ENCODE data around the gene ISCU.

ISCU gene

GRCh38 chr12:108560321-108560721 lies 2.1 kb upstream of the ISCU start:
- Histone ChIP-seq H3K36me3 (replicated peaks; ENCODE audit: low read depth, low read length) (peaks cover 25% of the 10 kb centered on the region), H3K27ac (ENCODE audit: low read length) (peak overlapping the region; percentile 89), H2AFZ (ENCODE audit: low read depth, low read length) (no peak overlapping the region), H3K4me3 (ENCODE audit: low read length) (peak overlapping the region; percentile 91), H3K9ac (ENCODE audit: low read length) (peak overlapping the region; percentile 92), H3K4me2 (ENCODE audit: low read length) (peak overlapping the region; percentile 80), H3K27me3 (ENCODE audit: low read depth, low read length) (no peaks in the 10 kb centered on the region), H3K79me2 (ENCODE audit: low read length) (peaks cover 88% of the 10 kb centered on the region), H3K4me1 (ENCODE audit: low read length) (peaks cover 29% of the 10 kb centered on the region), H3K9me3 (ENCODE audit: insufficient read depth, low read length) (no peaks in the 10 kb centered on the region), H4K20me1 (ENCODE audit: insufficient read depth, low read length) (peaks cover 44% of the 10 kb centered on the region)
- TF ChIP-seq EZH2phosphoT487 (IDR thresholded peaks at IDR 0.05; ENCODE audit: low read depth) (no peak), CTCF (IDR thresholded peaks at IDR 0.05; ENCODE audit: low read depth, low read length) (no peak)

GRCh38 chr12:108560752-108561719 lies 1.4 kb upstream of the ISCU start, which contains the start of gene SART3:
Gene SART3, minus strand, starts transcription at chr12:108561173. Its CDS starts 19 bp downstream, at chr12:108561154.
- Histone ChIP-seq H3K27ac (ENCODE audit: low read length) (peak within 1 kb of the TSS; percentile 89), H3K9me3 (ENCODE audit: insufficient read depth, low read length) (no peaks in the 10 kb centered on the region), H3K4me3 (ENCODE audit: low read length) (peak within 1 kb of the TSS; percentile 91), H3K27me3 (ENCODE audit: low read depth, low read length) (no peaks in the 10 kb centered on the region), H3K4me1 (ENCODE audit: low read length) (peaks cover 36% of the 10 kb centered on the region), H3K79me2 (ENCODE audit: low read length) (peaks cover 81% of the 10 kb centered on the region), H4K20me1 (ENCODE audit: insufficient read depth, low read length) (peaks cover 37% of the 10 kb centered on the region), H3K9ac (ENCODE audit: low read length) (peak within 1 kb of the TSS; percentile 92), H3K4me2 (ENCODE audit: low read length) (peak within 1 kb of the TSS; percentile 80), H3K36me3 (replicated peaks; ENCODE audit: low read depth, low read length) (peaks cover 31% of the 10 kb centered on the region), H2AFZ (ENCODE audit: low read depth, low read length) (peak within 1 kb of the TSS; percentile 73)
- TF ChIP-seq CTCF (IDR thresholded peaks at IDR 0.05; ENCODE audit: low read depth, low read length) (no peak), EZH2phosphoT487 (IDR thresholded peaks at IDR 0.05; ENCODE audit: low read depth) (no peak)

- H3K79me2 ChIP-seq (ENCODE audit: low read length), result peaks cover 73% of the 10 kb centered on the region
- no peaks in the 10 kb centered on the region for H3K27me3 ChIP-seq (ENCODE audit: low read depth, low read length)
- peaks cover 28% of the 10 kb centered on the region for H4K20me1 ChIP-seq (ENCODE audit: insufficient read depth, low read length)
- H3K4me3 ChIP-seq (ENCODE audit: low read length), result peak overlapping the region; percentile 91
- peaks cover 31% of the 10 kb centered on the region for H3K36me3 ChIP-seq (replicated peaks; ENCODE audit: low read depth, low read length)
- peak overlapping the region; percentile 89 for H3K27ac ChIP-seq (ENCODE audit: low read length)
- H2AFZ ChIP-seq (ENCODE audit: low read depth, low read length), result peak overlapping the region; percentile 73
- H3K4me2 ChIP-seq (ENCODE audit: low read length), result peak overlapping the region; percentile 80
- H3K4me1 ChIP-seq (ENCODE audit: low read length), result peaks cover 45% of the 10 kb centered on the region
- TF ChIP-seq CTCF (IDR thresholded peaks at IDR 0.05; ENCODE audit: low read depth, low read length) (no peak), EZH2phosphoT487 (IDR thresholded peaks at IDR 0.05; ENCODE audit: low read depth) (no peak)
- peak overlapping the region; percentile 92 for H3K9ac ChIP-seq (ENCODE audit: low read length)
- H3K9me3 ChIP-seq (ENCODE audit: insufficient read depth, low read length), result no peaks in the 10 kb centered on the region
Measured at GRCh38 chr12:108561852-108562347, 496 bp upstream of the ISCU start.

- H3K4me2 ChIP-seq (ENCODE audit: low read length), result peak overlapping the region; percentile 91
- H4K20me1 ChIP-seq (ENCODE audit: insufficient read depth, low read length), result peaks cover 15% of the 10 kb centered on the region
- no peaks in the 10 kb centered on the region for H3K27me3 ChIP-seq (ENCODE audit: low read depth, low read length)
- peaks cover 58% of the 10 kb centered on the region for H3K4me1 ChIP-seq (ENCODE audit: low read length)
- H3K36me3 ChIP-seq (replicated peaks; ENCODE audit: low read depth, low read length), result peaks cover 36% of the 10 kb centered on the region
- peak overlapping the region; percentile 91 for H3K4me3 ChIP-seq (ENCODE audit: low read length)
- peak overlapping the region; percentile 75 for H3K27ac ChIP-seq (ENCODE audit: low read length)
- H3K9me3 ChIP-seq (ENCODE audit: insufficient read depth, low read length), result no peaks in the 10 kb centered on the region
- TF ChIP-seq EZH2phosphoT487 (IDR thresholded peaks at IDR 0.05; ENCODE audit: low read depth) (no peak), CTCF (IDR thresholded peaks at IDR 0.05; ENCODE audit: low read depth, low read length) (peak; percentile 91)
- peaks cover 59% of the 10 kb centered on the region for H3K79me2 ChIP-seq (ENCODE audit: low read length)
- H2AFZ ChIP-seq (ENCODE audit: low read depth, low read length), result no peak overlapping the region
- H3K9ac ChIP-seq (ENCODE audit: low read length), result peak overlapping the region; percentile 88
Measured at GRCh38 chr12:108563136-108563803, 874 bp downstream of the ISCU start.

Measured in OCI-LY3 (cell line).